Neural crest cell (in vitro differentiated cells): ENCODE measurements around the gene SMIM45.

ENCODE experiments used
- DNase-seq: peaks from one replicate; pipeline ENCODE4 v3.0.0; 2021; ENCODE audit warnings: low read depth, mixed read lengths, low spot score
- H3K27ac Mint-ChIP-seq: one replicate; pipeline ENCODE4 v1.8.0; 2021; ENCODE audit warnings: mild to moderate bottlenecking, mixed read lengths; ENCODE audit not compliant: unreplicated experiment
- H3K27me3 Mint-ChIP-seq: 2 replicates; pipeline ENCODE4 v1.8.0; 2021; ENCODE audit warnings: low read depth, mild to moderate bottlenecking, mixed read lengths
- H3K36me3 Mint-ChIP-seq: 2 replicates; pipeline ENCODE4 v1.8.0; 2021; ENCODE audit warnings: low read depth, mild to moderate bottlenecking, mixed read lengths
- H3K4me1 Mint-ChIP-seq: 2 replicates; pipeline ENCODE4 v1.8.0; 2021; ENCODE audit warnings: mixed read lengths
- H3K4me3 Mint-ChIP-seq: one replicate; pipeline ENCODE4 v1.8.0; 2021; ENCODE audit warnings: mild to moderate bottlenecking, mixed read lengths
- H3K9me3 Mint-ChIP-seq: 2 replicates; pipeline ENCODE4 v1.8.0; 2021; ENCODE audit warnings: mixed read lengths
- TF ChIP-seq, protein P1 (sequence below): fragments of 200-600 bp; sonication (generic); conservative IDR thresholded peaks from 2 replicates; pipeline ENCODE4 v1.5.0; 2021; ENCODE audit warnings: antibody characterized with exemption, mild to moderate bottlenecking

Gene SMIM45

DNA sequence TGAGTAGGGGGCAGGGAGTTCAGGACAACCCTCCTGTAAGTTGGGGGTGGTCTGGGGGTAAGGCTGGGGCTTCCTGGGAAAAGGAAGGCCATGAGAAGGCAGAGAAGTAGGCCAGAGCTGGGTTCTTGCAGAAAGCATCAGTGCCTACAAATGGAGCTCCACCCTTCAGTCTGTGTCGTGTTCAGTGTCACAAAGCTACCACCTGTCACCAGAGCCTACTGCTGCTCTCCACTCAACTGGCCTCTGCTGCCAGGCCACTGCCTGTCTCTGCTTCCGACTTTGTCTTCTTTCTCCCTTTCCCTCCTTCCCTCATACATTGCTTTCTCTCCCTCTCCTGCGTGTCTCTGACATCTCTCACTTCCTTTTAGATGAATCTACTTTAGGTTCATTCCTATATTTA, 43.3 kb downstream of the SMIM45 start:
- Mint-ChIP-seq H3K27ac (no peak overlapping the region), H3K4me3 (no peak overlapping the region), H3K36me3 (peaks cover 18% of the 10 kb centered on the region), H3K4me1 (no peaks in the 10 kb centered on the region), H3K9me3 (peaks cover 2% of the 10 kb centered on the region), H3K27me3 (no peaks in the 10 kb centered on the region)
- TF ChIP-seq, protein P1, sequence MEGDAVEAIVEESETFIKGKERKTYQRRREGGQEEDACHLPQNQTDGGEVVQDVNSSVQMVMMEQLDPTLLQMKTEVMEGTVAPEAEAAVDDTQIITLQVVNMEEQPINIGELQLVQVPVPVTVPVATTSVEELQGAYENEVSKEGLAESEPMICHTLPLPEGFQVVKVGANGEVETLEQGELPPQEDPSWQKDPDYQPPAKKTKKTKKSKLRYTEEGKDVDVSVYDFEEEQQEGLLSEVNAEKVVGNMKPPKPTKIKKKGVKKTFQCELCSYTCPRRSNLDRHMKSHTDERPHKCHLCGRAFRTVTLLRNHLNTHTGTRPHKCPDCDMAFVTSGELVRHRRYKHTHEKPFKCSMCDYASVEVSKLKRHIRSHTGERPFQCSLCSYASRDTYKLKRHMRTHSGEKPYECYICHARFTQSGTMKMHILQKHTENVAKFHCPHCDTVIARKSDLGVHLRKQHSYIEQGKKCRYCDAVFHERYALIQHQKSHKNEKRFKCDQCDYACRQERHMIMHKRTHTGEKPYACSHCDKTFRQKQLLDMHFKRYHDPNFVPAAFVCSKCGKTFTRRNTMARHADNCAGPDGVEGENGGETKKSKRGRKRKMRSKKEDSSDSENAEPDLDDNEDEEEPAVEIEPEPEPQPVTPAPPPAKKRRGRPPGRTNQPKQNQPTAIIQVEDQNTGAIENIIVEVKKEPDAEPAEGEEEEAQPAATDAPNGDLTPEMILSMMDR: no peak
- DNase-seq: no peak

DNA sequence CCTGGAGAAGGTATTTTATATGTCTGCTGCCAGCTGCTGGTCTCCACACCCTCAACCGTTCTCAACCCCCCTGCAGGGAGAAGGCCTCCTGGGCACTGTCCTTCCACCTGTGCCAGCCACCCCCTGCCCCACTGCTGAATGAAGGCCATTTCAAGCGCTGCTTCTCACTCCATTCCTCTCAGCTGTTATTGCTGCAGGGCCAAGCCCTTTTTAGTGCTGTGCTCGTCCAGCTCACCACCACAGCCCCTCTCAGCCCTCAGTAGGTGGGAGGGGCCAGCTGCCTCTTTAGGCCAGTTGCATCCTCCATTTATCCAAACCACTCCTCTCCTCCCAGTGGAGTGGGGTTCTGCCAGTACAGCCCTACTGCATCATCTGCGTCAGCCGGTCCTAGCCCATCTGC, 44.9 kb downstream of the SMIM45 start:
- Mint-ChIP-seq H3K4me3 (no peak overlapping the region), H3K27ac (no peak overlapping the region), H3K27me3 (peaks cover 3% of the 10 kb centered on the region), H3K9me3 (peaks cover 2% of the 10 kb centered on the region), H3K4me1 (no peaks in the 10 kb centered on the region), H3K36me3 (peaks cover 18% of the 10 kb centered on the region)
- DNase-seq: no peak
- TF ChIP-seq, protein P1: no peak

DNA sequence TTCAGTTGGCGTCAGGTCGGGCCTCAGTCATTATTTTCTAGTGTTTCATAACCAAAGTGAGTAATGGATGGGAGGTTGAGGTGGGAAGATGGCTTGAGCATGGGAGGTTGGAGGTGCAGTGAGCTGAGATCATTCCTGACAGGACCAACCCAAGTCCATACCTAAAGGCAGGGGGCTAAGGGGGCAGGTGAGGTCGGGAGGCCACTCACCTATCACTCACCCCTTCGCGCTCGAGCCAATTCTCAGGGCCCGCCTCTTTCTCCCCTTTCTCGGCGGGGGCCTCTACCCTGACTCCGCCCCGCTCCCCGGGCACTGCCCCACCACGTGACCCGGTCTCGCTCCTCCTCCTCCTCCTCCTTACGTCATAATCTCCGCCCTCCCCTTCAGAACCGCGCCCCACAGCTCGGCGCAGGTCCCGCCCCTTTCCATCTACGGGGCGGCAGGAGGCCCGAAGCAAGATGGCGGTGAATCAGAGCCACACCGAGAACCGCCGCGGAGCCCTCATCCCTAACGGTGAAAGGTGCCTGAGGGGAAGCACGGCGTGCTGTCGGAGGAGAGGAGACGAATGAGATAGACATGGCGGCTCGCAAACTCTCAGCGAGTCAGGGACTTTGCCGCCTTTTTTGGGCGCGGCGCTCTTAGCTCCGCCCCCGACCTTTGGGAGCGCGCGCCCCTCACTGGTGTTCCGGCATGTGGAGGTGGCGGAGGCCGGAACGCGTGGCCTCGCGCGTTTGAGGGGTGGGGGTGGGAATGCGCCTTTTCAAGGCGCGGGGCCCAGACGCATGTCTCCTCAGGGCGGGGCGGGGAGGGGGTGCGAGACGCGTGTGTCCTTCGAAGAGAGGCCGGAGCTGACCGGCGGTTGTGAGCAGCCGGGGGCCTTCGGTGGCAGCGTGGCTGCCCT, 46.7 kb downstream of the SMIM45 start, which contains the start of gene WBP2NL:
TSS of gene WBP2NL (plus strand) at position 428 of the 901 bp plus-strand sequence. CDS start at position 459, 31 bp downstream.
- H3K9me3 Mint-ChIP-seq: peaks cover 2% of the 10 kb centered on the region
- H3K27me3 Mint-ChIP-seq: peaks cover 8% of the 10 kb centered on the region
- peaks cover 18% of the 10 kb centered on the region for H3K36me3 Mint-ChIP-seq
- TF ChIP-seq, protein P1: no peak
- peak within 1 kb of the TSS; percentile 66 for H3K27ac Mint-ChIP-seq
- no peak within 1 kb of the TSS for H3K4me3 Mint-ChIP-seq
- no peak for DNase-seq
- H3K4me1 Mint-ChIP-seq: no peaks in the 10 kb centered on the region

DNA sequence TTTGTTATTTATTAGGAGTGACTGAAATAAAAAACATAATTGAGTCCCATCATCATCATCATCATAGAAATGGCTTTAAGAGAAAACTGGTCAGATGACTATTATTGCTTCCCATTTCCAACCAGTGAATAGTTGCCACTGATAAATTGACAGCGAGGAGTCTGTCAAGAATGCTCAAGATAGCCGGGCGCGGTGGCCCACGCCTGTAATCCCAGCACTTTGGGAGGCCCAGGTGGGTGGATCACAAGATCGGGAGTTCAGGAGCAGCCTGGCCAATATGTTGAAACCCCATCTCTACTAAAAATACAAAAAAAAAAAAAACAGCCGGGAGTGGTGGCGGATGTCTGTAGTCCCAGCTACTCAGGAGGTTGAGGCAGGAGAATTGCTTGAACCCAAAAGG, 48.5 kb downstream of the SMIM45 start:
- peaks cover 13% of the 10 kb centered on the region for H3K36me3 Mint-ChIP-seq
- H3K27me3 Mint-ChIP-seq: peaks cover 8% of the 10 kb centered on the region
- DNase-seq: no peak
- H3K9me3 Mint-ChIP-seq: peaks cover 2% of the 10 kb centered on the region
- H3K27ac Mint-ChIP-seq: no peak overlapping the region
- no peaks in the 10 kb centered on the region for H3K4me1 Mint-ChIP-seq
- TF ChIP-seq, protein P1: no peak
- H3K4me3 Mint-ChIP-seq: no peak overlapping the region

DNA sequence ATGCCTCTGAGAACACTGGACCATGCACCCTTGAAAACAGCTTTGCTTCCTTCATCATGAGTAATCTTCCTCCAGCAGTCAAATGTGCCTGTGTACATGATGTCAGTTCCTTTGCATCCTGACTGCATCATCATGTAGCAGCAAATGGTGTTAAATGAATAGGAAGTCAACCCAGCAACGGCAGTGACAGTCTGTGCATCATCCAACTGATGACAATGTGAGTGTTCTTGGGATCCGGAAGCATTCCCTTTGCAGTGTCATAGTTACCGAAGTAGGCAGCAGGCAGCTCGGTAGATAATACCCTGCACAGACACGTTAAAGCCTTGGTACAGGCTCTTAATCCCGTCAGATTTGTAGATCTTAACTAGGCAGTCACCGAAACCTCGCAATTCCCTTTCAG, 49.2 kb downstream of the SMIM45 start:
- Mint-ChIP-seq H3K4me3 (no peak overlapping the region), H3K9me3 (peaks cover 2% of the 10 kb centered on the region), H3K36me3 (peaks cover 13% of the 10 kb centered on the region), H3K27me3 (peaks cover 8% of the 10 kb centered on the region), H3K27ac (no peak overlapping the region), H3K4me1 (no peaks in the 10 kb centered on the region)
- DNase-seq: no peak
- TF ChIP-seq, protein P1: no peak
